Fibroblast of skin of scalp (primary cell): ENCODE measurements around the gene SLC9A9.
"Not testable (repeated sequence)": the region's sequence is repeated elsewhere in the genome, so short reads cannot be mapped to it uniquely, and the experiment has no call there.

Source experiments
- DNase-seq: peaks from one replicate; pipeline ENCODE4 v3.0.0-alpha.2; 2013

The SLC9A9 gene

DNA sequence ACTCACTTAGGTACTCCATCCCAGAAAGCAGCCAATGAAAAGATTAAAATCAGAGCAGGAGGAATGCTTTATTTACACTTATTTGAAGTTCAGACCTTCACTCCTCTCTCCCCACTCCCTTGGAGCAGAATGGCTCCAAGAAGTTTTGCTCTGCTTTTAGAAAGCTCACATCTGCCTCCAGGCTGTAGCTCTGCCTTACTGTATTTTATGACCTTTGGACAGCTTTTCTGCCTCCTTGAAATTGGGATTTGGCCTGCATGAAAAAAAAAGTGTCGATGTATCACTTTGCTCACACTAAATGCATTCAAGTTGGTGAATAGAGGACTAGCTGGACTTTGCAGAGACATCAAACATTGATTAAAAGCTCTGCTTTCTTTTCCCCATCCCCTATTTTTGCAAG, 95.3 kb downstream of the SLC9A9 start:
- no peak for DNase-seq

DNA sequence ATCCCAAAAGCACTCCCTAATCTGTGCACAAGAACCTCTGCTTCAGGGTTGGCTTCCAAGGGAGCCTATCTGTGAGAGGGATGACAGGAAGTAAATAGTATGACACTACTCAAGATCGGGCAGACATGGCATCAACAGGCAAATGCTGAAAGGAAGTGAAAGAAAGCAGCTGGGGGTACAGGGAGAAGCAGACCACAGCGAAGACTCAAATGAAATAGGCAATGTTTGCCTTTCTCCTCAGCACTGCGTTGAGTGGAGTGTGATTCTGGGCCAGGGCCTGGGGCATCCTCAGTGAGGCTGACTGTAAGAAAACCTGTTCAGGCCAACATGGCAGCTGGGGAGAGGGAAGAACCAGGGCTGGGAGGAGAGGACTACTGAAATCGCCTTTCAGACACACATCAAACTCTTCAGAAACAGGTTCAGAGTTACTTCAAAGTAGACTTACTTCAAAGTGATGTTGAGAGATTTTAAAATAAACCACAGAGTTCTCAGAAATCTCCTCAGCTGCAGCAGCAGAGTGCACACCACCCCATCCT, 96.6 kb downstream of the SLC9A9 start:
- DNase-seq = no peak

DNA sequence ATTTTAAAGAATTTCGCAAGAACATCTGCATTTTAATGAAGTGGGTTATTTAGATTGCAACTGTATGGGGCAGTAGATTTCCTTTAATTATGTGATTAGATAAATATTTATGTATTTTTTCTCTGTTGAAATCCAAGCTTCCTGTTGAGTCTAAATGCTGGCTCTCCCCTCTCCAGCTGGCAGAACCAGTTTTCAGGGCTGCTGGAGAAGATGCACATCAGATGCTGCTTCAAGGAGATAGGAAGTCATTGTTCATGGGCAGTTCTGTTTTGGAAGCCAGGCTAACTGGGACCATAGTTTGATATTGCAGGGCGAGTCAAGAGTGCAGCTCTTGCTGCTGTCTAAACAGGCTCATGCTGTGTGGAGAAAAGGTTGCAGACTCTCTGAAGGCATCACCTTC, 97.4 kb downstream of the SLC9A9 start:
- no peak for DNase-seq

DNA sequence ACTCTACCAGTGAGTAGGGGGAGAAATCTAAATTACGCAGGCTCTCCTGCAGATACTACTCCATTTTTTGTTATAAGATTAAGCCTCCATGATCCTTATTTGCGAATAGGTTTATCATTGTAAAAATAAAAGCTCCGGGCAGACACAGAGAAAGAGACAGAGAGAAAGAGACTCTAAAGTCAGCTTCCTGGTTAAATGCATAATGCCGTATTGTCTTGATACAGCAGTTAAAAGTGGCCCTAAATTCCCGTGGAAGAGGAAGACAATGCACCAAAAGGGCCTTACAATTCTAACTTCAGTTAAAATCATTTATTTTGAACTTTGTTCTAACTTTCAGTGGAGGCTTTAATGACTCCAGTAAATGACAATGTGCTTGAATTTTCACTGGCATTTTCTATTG, 98.3 kb downstream of the SLC9A9 start:
- no peak for DNase-seq

DNA sequence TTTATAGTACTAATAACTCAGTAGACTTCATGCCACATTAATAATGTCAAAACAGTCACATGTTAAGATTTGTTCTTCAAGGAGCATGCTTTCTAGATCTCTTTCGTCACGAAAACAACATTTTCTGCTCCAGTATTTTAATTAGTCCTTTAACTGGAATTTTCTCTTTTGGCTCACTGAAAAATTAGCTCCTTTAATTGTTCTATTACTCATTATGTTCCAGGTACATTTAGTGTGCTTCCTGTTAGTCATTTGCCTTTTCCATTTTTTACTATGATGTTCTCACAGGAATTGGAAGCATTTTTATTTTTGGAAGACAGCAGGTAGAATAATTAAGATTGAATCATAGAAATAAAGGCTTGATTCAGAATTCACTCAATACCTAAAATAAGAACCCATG, 111.2 kb downstream of the SLC9A9 start:
- no peak for DNase-seq

DNA sequence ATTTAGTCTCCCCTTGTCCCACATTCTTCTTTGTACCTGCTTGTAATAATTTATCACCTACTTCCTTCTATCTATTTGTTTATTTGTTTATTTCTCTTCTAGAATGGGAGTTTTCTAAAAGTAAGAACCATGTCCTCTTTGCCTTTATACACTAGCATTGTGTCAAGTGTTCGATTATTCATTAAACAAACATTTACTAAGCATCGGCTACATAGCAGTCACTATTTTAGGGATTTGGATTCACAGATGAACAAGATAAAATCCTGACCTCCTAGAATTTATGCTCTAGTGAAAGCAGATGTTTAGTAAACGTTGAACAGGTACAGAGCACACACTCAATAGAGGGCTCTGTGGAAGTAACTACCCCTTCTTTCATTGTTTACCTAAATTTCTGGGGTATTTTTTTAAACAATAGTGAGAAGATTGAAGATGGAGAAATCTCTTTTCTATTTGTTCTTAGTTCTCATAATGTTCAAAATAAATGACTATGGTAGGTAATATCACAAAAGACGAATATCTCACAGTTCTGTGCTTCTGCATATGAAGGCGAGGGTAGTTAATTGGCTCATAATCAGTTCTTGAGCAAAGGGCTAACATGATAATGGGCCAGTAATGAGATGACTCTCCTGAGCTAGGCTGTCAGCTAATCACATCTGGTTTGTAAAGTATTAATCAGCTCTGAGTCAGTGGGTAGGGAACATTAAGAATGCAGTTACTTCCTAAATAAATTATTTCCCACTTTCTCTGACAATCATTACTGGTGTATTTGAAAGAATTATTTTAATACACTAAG, 111.9 kb downstream of the SLC9A9 start:
- peak; percentile 4 for DNase-seq

DNA sequence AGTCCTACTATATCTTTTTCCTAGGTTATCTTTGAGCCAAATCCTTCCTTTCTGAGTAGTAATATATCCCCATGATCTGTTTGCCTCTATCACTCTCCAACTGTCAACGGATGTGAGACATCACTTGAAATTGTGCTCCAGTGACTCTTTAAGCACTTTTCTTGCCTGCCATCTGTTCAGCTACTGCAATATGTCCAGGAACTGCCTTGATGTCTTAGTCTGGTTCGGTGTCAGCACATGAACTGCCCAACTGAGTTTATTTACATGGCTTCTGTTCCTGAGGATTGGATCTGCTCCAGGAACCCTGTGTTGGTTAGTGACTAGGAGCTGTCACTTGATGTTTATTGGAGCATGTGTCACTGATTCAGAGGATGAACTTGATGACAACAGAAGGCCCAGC, 116.5 kb downstream of the SLC9A9 start:
- DNase-seq = no peak

DNA sequence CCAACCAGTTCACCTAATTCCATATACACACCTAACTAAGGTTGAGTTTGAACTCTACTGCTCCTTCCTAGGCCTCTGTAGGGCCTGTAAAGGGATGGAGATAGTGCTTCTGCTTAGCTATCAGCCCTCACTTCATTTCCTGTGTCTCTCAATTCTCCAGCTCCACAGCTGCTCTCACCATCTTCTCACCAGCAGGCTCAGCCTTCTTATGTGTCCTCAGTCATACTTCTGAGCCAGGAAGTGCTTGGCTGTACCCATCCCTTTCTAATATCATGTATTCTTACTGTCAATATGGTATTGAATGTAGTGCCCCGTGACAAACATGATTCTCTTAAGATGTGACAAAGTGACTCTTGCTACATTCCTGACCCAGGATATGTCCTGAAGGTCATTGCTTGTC, 116.9 kb downstream of the SLC9A9 start:
- no peak for DNase-seq

DNA sequence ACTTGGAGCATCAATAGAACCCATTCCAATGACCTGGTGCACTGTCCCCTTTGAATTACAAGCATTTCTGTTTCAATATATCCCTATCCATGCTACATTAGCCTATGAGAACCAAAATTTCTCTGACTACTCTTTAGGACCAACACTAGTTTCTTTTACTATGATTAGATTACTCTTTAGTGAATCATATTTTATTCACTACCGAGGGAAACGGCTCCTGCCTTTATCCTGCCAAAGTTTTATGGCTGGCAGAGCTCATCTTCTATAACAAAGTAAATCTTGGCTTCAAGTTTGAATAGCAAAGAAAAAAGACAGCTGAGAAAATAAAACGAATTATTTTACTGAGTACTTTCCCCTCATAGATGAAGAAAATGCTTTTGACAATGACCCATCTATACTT, 120.9 kb downstream of the SLC9A9 start:
- DNase-seq = no peak

DNA sequence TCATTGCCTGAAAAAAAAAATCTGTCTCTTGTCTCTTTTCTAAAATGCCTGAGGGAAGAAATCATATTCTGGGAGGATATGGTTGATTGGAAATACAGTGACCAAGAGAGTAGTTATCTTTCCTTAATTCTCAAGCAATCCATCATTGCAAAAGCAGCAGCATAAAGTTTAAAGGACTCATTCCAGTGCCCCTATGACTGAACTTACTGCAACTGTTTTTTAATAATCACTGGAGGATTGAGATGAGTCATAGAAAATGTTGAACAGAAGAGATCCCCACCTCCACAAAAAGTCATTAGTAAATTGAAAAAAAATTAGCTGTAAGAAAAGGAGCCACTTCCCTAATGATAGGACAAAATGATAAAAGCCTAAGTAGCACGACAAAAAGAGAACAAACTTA, 121.5 kb downstream of the SLC9A9 start:
- DNase-seq = no peak

DNA sequence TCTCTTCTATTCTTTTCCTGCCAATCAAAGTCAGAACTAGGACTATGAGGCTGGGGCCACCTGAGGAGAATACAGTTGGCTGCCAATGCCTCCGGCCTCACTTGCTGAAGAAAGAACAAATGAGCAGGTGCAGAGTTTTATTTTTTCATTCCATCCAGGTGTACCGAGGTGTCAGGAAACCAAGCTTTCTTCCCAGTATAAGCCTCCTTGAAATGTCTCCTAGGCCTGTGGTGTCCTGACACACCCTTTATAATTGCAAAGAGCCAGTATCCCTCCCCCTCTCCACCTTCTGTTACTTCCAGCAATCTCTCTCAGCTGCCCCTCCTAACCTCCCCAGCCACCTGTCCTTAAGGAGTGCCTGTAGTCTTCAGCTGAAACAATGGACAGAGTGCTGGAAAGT, 127.9 kb downstream of the SLC9A9 start:
- DNase-seq = no peak

DNA sequence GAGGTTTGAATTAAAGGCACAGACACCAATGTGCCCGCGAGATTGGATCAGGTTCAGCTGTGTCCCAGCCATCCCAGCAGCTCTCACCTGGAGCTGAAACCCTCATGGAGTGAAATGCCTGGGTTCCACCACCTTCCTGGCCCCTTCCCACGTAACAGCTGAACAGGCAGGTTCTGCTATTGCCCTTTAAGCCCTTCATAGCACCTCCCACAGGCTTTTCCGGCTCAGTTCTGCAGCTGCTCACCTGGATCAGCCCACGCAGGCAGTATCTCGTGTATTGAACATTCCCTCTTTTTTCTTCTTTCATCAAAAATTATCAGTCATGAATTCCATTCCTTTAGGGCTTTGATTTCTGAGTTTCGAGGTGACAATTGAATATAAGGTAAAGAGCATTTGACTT, 129.8 kb downstream of the SLC9A9 start:
- DNase-seq = no peak

DNA sequence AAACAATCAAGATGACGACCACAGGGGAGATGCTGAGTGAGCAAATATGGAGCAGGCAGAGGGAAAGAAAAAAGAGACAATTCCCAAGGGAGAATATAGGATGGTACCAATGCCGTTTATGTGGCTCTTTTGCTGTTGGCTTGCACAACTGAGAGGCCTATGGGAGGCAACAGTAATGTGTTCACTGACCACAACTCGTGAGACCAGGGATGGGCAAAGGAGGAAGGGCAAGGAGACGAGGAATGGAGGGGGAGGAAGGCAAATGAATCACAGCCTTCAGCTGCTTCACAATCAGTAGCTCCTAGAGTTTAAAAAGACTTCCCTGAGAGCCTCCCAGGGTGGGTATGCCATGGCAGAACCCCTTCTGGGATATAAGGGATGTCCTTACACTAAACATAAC, 131.5 kb downstream of the SLC9A9 start:
- no peak for DNase-seq

DNA sequence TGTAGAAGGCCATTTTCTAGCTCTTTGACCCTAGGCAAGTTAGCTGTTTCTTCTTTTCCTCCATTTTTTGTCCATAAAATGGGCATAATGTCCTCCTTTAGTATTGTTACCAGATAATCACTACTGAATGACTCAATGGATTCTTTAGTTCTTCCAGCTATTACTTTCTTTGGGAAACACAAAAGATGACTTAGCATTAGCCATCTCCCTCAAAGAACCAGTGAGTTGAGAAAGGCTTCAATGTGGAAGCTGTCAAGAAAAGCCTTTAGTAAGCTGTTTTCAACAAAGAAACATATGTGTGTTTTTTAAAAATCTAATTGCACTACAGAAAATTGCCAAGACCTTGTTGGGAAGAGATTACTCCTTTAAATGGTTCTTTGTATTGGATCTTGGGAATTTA, 135.7 kb downstream of the SLC9A9 start:
- no peak for DNase-seq

DNA sequence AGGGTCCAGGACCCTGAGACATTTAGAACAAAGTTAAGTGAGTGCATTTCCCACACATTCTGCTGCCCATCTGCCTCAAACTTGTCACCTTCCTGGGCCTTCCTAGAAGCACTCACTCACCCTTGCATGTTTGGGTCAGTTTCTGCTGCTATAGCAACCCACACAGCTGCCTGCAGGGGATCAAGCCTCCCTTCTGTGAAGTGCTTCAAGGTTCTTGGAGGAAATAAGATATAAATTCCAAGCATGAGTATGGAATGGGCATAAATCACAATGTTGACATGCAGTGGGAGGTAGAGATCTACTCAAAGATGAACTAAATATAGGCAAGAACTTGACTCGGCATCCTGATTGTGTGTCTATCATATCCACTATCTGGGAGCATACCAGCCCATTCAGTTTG, 140.4 kb downstream of the SLC9A9 start:
- peak; percentile 15 for DNase-seq

DNA sequence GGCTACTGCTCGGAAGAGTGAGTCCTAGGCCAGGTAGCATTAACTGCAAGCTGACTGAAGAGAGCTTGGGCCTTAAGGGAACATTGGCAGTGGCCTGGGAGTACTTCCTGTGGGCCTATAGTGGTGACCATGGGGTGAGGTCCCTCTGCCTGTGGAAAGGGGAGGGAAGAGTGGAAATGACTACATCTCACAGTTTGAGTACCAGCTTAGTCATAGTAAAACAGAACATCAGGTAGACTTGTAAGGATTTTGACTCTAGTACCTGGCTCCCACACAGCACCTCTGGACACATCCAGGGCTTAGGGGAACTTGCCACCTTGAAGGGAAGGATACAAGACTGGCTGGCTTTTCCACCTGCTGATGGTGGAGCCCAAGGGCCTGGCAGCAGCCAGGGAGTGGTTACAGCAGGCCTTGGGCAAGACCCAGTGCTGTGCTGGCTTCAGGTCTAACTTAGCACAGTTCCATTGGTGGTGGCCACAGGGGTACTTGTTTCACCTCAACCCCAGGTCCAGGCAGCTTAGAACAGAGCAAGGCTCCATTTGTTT, 147.8 kb downstream of the SLC9A9 start:
- no peak for DNase-seq

DNA sequence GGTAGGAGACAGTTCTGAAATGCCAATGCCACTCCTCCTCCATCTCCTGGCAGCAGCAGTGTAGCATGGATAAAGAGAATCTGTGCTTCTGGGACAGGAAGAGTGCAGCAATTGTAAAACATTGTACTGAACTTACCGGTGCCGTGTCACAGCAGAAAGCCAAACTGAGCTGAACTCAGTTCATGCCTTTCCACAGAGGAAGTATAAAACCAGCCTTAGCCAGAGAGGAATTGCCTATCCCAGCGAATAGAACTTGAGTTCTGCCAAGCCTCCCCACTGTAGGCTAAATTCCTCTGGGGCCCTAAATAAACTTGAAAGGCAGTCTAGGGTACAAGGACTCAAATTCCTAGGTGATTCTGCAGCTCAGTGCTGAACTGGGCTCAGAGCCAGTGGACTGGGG, 148.8 kb downstream of the SLC9A9 start:
- no peak for DNase-seq

DNA sequence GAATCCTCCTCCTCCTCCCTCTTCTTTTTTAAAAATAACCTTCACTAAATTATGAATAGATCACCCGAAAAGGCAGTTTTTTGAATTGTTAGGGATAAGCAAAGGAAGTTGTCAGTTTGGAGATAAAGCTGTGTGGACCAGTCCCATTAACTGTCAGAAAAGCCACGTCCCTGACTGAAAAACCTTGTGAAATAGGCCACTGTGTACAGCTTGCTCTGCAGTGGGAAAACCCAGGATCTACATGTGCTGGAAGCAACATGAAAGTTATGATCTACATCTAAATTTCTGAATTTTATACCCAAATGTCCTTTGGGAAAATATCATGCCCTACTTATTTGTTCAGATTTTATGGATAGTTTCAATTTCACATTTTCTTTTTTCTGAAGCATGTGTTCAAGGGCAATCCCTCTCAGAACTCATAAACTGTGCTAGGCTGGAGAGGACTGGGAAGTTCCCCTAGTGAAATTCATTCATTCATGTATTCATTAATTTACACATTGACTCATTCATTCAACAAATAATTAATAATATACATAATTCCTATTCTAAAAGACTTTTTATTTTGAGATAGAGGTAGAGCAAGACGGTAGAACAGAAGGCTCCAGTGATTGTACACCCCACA, 149.5 kb downstream of the SLC9A9 start:
- DNase-seq = no peak

DNA sequence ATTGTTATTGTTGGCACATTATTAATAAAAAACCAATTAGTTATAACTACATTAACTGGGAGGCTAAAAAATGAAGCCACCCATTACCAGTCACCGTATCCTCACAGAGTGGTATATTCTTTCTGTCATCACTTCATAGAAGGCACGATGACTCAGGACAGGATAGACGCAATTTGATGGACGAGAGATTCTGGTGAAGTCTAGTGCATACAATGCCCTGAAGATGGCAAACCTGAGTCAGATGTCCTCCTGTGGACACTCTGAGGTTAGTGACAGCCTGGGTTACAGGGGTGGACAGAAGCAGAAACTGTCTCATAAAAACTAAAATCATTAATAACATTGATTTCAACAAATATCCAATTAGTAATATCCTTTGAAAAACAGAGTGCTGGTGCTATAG, 150.3 kb downstream of the SLC9A9 start:
- no peak for DNase-seq

DNA sequence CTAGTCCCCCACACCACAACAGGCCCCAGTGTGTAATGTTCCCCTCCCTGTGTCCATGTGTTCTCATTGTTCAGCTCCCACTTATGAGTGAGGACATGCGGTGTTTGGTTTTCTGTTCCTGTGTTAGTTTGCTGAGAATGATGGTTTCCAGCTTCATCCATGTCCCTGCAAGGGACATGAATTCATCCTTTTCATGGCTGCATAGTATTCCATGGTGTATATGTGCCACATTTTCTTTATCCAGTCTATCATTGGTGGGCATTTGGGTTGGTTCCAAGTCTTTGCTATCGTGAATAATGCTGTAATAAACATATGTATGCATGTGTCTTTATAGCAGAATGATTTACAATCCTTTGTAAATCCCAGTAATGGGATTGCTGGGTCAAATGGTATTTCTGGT, 152.9 kb downstream of the SLC9A9 start:
- DNase-seq = not testable (repeated sequence)

DNA sequence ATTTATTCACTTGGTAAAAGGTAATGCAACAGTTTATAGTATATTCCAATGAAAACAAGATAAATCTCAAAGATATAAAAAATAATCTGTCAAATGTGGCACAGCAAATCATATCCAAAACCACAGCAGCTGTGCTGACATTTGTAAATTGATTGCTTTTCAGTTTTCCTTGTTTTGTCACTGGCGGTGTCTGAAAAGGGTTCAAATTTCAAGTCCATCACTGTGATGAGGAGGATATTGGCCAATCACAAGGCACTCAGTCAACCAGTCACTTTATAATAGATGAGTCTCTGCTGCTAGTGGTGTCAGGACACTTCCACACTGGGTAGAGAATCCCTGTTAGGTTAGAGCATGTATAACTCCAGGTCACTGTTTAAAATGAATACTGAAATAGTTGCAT, 154.8 kb downstream of the SLC9A9 start:
- DNase-seq = no peak

DNA sequence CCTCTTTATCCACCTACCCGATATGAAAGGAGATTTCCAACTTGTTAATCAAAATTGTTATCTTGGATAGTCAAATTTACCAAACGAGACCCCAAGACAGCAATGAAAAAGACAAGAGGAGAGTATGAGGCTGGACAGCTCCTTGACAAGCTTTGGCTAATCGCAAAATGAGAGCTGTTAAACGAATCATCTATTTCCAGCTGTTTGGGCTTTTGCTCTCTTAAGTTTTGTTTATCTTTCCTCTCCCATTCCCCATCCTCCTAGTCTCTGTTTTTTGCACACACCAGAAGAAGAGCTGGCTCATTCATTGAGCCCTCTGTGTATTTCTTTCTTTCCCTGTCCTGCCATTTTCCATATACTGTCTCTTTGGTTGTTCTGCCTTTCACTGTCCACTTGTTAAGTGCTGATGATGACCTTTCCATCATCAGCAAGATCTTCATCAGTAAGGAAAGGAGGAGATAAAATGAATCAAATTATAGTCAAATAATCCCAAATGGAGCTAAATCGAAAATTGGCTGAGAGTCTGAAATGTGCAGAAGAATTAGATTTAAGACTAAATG, 161.6 kb downstream of the SLC9A9 start:
- no peak for DNase-seq

DNA sequence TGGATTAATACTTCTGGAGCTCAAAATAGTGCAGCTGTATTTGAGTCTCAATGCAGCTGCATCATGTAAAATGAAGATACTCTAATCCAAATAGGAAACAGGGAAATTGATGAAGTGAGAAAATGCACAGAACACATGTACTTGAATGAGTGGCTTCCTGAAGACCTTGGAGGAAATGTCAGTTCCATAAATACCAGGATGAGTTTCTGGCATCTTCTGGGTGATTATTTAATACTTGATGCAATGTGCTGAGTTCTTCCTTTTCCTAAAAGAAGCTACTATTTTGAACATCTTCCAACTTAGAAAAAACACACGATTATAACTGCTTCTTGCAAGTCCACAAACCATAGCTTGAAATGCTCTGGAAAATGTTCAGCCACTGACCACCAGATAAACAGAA, 162.8 kb downstream of the SLC9A9 start:
- DNase-seq = no peak

DNA sequence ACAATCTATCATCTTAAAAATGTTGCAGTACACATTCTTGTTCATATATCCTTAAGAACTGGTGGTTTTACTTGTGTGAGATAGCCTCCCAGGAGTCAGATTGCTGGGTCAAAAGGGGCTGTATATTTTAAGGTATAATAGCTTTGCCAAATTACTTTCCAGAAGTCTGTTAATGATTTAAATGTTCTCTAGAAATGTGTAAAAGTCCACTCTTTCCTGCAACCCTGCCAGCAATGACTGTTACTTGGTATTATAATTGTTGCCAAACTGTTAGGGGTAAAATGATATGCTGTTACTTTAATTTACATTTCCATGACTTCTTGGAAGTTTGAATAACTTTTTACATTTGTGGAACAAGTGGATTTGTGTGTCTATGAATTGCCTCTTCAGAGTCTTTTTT, 170.8 kb downstream of the SLC9A9 start:
- DNase-seq = no peak
